GM21367 (cell line): ENCODE data around the gene PIP4K2C.
"Not testable (repeated sequence)": the region's sequence is repeated elsewhere in the genome, so short reads cannot be mapped to it uniquely, and the experiment has no call there.

Experiments used
- ATAC-seq: cut with Tn5 transposase; IDR thresholded peaks from one replicate; pipeline ENCODE4 v1.9.1; 2021; ENCODE audit not compliant: unreplicated experiment

Gene PIP4K2C

DNA sequence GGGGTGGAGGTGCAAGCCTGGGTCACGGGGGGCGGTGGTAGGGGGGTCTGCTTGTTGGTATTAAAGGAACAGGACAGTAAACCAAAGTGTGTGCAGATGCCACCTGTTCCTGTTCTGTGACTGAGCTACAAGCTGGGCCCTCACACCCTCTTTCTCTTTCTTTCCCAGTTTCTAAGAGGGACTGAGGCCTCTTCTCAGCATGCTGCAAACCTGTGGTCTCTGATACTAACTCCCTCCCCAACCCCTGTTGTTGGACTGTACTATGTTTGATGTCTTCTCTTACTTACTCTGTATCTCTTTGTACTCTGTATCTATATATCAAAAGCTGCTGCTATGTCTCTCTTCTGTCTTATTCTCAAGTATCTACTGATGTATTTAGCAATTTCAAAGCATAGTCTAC is 6.9 kb upstream of the PIP4K2C start:
- ATAC-seq = no peak

DNA sequence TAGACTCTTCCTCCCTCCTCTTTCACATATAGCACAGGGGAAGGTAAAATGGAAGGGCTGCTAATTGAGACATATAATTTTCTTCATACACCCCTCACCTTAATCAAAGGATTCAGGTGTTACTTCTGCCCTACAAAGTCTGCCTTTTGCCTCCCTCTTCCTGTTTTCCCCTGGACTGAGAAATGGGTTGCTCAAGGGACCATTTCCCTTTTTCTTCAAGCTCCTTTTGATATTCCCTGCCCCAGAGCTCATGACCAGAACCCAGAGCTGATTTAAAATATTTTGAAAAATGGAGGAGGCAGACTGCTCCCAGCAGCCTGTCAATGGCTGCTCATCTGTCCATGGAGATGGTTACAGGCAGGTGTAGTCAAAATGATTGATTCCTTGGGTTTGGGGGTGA is 6.3 kb upstream of the PIP4K2C start:
- no peak for ATAC-seq

DNA sequence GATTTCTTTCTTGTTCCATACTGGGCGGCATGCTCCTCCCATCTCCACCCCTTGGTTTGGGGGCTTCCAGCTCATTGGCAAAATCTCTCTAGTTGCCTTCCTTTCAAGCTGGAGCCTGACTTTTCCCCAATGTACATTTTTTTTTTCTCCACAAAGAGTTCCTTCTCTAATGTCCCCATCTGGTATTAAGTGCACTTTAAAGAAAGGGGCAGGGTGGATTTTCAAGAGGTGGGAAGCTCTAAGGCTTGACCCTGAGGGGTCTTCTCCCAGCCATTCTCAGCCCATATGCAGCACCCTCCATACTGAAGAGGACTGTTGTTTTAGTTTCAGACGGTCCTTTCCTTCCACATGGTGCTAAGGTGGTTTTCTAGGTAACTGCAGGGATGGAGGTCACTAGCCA is 5.8 kb upstream of the PIP4K2C start:
- no peak for ATAC-seq

DNA sequence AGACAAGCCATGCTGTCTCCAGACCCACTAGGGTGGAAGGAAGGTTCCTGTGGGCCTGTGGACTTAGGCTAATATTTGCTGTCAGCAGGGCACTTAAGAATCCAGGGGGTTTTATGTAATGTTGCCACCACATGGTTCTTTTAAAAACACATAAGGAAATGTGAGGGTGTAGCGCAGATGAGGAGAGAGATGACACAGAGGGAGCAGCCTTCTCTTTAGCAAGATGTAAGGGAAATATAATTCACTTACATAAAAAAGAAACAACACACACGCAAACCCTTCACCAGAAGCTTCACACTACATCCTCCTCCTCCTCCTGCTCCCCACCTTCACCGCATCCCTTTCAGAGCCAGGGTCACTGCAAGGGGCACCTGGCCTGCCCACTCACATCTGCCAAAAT is 4.9 kb upstream of the PIP4K2C start:
- no peak for ATAC-seq

GRCh38 chr12:57586832-57587429 is 4.1 kb upstream of the PIP4K2C start:
- no peak for ATAC-seq

- not testable (repeated sequence) for ATAC-seq
Observed at GRCh38 chr12:57588951-57589610, 1.9 kb upstream of the PIP4K2C start.

- no peak for ATAC-seq
Observed at GRCh38 chr12:57590479-57590863, 521 bp upstream of the PIP4K2C start.

- no peak for ATAC-seq
Observed at GRCh38 chr12:57591782-57592325, 862 bp downstream of the PIP4K2C start.

- ATAC-seq = no peak
Observed at GRCh38 chr12:57592551-57593165, 1.7 kb downstream of the PIP4K2C start.

DNA sequence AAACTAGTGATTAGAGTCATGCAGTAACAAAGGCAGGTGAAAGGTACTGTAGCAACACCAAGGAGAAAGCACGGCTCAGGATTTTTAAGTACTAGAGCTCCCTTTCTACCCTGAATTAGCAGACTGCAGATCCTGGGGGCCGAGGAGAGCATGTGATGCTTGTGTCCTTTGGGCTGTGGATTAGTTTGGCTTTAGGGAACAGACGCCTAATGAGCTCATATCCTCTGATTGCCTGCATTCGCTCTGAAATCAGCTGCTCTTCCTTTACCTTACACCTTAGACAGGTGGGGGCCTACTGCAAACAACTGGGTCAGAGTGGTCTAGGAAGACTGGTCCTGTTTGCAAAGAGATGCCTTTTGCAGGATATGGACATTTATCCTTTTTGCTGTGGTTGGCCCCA is 2.2 kb downstream of the PIP4K2C start:
- no peak for ATAC-seq

- ATAC-seq = no peak
Observed at GRCh38 chr12:57600395-57600794, 9.4 kb downstream of the PIP4K2C start.

DNA sequence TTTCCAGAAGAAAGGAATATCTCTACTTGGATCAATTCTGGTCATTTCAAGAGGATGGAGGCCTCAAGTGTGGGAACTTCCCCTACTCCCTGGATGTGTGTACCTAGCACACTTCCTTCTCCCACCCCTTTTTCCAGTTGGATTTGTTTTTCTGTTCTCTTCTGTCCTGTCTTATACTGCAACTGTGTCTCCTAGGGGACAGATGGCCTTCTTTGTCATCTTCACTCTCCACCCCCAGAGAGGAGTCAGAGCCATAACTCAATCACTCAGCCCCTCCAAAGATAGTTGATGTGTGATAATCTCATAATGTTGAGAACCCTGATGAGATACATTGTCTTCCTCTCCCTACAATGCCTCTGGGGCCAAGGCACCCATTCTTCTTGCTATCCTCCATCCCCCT is 11.6 kb downstream of the PIP4K2C start:
- no peak for ATAC-seq

GRCh38 chr12:57603324-57603723 is 12.3 kb downstream of the PIP4K2C start:
- no peak for ATAC-seq

- no peak for ATAC-seq
Observed at GRCh38 chr12:57603815-57604453, 12.9 kb downstream of the PIP4K2C start.

- no peak for ATAC-seq
Observed at GRCh38 chr12:57604454-57604991, 13.5 kb downstream of the PIP4K2C start, which contains the start of gene DTX3. Gene DTX3, plus strand, starts transcription at chr12:57604824. Its CDS starts 1,694 bp downstream, at chr12:57606518.

DNA sequence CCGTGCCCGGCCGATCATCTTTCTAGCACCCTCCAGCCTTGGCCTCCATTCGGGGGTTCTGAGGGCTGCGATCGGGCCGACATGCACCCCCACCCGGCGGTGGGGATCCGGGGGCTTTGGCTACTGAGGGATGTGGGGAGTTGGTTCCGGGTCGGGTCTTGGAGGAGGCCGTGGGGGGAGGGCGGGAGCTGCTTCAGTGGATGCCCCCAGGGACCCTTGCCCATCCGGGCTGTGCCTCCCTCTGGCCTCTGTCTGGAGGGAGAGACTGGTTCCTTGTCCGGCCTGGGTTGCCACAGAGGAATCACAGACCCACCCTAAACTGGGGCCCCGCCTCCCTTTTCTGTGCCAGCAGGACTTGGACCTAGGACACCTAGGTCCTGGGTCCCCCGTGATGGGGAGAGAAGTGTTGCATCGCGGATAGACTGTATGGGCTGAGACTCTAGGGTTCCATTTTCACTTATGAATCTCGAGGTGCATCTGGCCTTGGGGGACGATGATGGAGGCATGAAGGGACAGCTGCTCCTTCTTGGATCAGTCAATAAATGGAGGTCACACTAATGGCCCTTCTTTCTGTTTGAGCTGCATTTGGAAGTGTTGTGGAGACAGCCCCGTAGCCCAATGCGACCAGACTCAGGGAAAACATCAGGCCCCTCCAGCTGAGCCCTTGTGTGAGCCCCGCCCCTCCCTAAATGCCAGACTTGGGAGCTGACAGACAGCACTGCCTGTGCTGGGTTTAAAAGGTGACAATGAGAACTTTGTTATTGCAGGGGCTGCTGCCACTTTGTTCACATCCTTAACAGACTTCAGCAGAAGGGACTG is 14.2 kb downstream of the PIP4K2C start:
- no peak for ATAC-seq

GRCh38 chr12:57605811-57606311 is 14.9 kb downstream of the PIP4K2C start:
- no peak for ATAC-seq

- ATAC-seq = no peak
Observed at GRCh38 chr12:57606399-57606798, 15.4 kb downstream of the PIP4K2C start.

DNA sequence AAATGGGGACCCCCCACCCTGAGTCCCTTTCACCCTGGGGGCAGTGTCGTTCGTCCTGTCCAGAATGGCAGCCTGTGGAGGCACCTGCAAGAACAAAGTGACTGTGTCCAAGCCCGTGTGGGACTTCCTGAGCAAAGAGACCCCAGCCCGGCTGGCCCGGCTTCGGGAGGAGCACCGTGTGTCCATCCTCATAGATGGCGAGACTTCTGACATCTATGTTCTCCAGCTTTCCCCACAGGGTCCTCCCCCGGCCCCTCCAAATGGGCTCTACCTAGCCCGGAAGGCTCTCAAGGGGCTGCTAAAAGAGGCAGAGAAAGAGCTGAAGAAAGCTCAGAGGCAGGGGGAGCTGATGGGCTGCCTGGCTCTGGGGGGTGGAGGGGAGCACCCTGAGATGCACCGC is 15.8 kb downstream of the PIP4K2C start:
- ATAC-seq = no peak

GRCh38 chr12:57607958-57608663 is 17.1 kb downstream of the PIP4K2C start:
- no peak for ATAC-seq
